Adrenal gland (tissue), 12 donors: ENCODE results near the gene UBN2. TPM values are rescaled to one million over a fixed set of nuclear protein-coding genes. Genes with fewer than 3 reads are reported as not detected.

Experiments used
- DNase-seq, 7 donors: peaks; one replicate each; pipeline ENCODE4 v3.0.0-alpha.2; 2019 to 2020
- H3K27ac ChIP-seq, 5 donors: fragments of 200-600 bp; sonication (generic) in 4 of 5; 1 replicate in 3 of 5; 2 replicates in 2 of 5; pipeline versions ENCODE4 v1.5.1 to v1.8.0; 2016 to 2020; ENCODE audit warnings: mild to moderate bottlenecking in 1 of 5
- H3K27me3 ChIP-seq: fragments of 200-600 bp; 2 replicates; pipeline ENCODE4 v1.8.0; 2021
- H3K36me3 ChIP-seq, 2 donors: fragments of 200-600 bp; replicated peaks in 1 of 2; 1 replicate in 1 of 2; 2 replicates in 1 of 2; pipeline versions ENCODE4 v1.5.1 to v1.8.0; 2018 to 2022
- H3K4me1 ChIP-seq, 2 donors: fragments of 200-600 bp; replicated peaks in 1 of 2; 1 replicate in 1 of 2; 2 replicates in 1 of 2; pipeline versions ENCODE4 v1.5.1 to v1.8.0; 2018 to 2021
- H3K4me3 ChIP-seq, 4 donors: fragments of 200-600 bp; sonication (generic) in 3 of 4; one replicate each; pipeline ENCODE4 v1.5.1; 2016 to 2018
- H3K9me3 ChIP-seq, 3 donors: fragments of 200-600 bp; sonication (generic) in 1 of 3; replicated peaks in 1 of 3; 1 replicate in 2 of 3; 2 replicates in 1 of 3; pipeline versions ENCODE4 v1.5.1 to v1.8.0; 2016 to 2021
- POLR2A ChIP-seq, 2 donors: fragments of 450-650 bp; IDR thresholded peaks; one replicate each; pipeline ENCODE4 v1.6.1; 2017; ENCODE audit warnings: antibody characterized with exemption in 2 of 2, mild to moderate bottlenecking in 2 of 2, moderate library complexity in 1 of 2
- WGBS, 4 donors: extraction: QIAGEN DNeasy Blood & Tissue Kit in 2 of 4; methylation state at CpG; one replicate each; pipeline versions ENCODE4 v1.1.5 to v1.1.7; 2013 to 2017; 5-methylcytosine and 5-hydroxymethylcytosine counted together
- intact Hi-C, 2 donors: fragments of 100-400 bp; cut with DNase I; formaldehyde crosslinking; loops; one replicate each; pipeline versions ENCODE4 v1.14.1 to v1.15.0; 2022 to 2023
- polyA plus RNA-seq, 3 donors: library from polyadenylated mRNA; stranded (reverse); fragments of 200-250 nt in 2 of 3; fragments of 350-450 nt in 1 of 3; fragmentation: Illumina TruSeq in 1 of 3; extraction: RNeasy Lipid Tissue Mini Kit (QIAGEN cat#74804) in 1 of 3; gene quantifications; one replicate each; pipeline ENCODE4 v1.2.3, GENCODE V29; 2013 to 2014
- total RNA-seq, 9 donors: library from RNA; depleted of rRNA in 4 of 9; stranded (reverse); fragments of >200 nt in 4 of 9; fragments of 120-200 nt in 1 of 9; fragmentation: NEBNext Ultra II Directional in 1 of 9; extraction: Animal tissue kit (Norgen Biotek cat#: 25700) in 1 of 9; gene quantifications; one replicate each; pipeline versions ENCODE4 v1.1.0 to v1.2.4, GENCODE V29; 2013 to 2023
- TF ChIP-seq, protein P1 (sequence below), 6 experiments: fragments of 450-650 bp in 4 of 6; fragments of 200-600 bp in 2 of 6; sonication (generic) in 1 of 6; IDR thresholded peaks; 1 replicate in 5 of 6; 2 replicates in 1 of 6; pipeline versions ENCODE4 v1.5.1 to v1.8.0; 2016 to 2021; ENCODE audit warnings: antibody characterized with exemption in 6 of 6, mild to moderate bottlenecking in 2 of 6, moderate library complexity in 1 of 6
- donor health status: healthy with polysubstance abuse.
- donor health status: Bipolar disorder and iron deficiency.
- donor health status: DM: yes; HTN: yes; CAD: no.
- donor health status: DM: no; HTN: no; CAD: no.
- donor health status: DM: no; HTN: no; CAD: no.
- donor health status: DM: yes; HTN: yes; CAD: no.

UBN2 gene
- total and polyA plus RNA-seq, 12 donors, result 4.5 to 27.5 (median 16.1) TPM

GRCh38 chr7:139246494-139246893 lies 15.5 kb downstream of the UBN2 start:
- Histone ChIP-seq H3K4me1 (peaks cover 7 to 14% of the 10 kb centered on the region in 2 donors), H3K27ac (no peak overlapping the region), H3K36me3 (peaks cover 0 to 19% of the 10 kb centered on the region in 2 donors), H3K27me3 (no peaks in the 10 kb centered on the region), H3K4me3 (no peak overlapping the region), H3K9me3 (no peaks in the 10 kb centered on the region)
- no peak for DNase-seq
- TF ChIP-seq, protein P1, sequence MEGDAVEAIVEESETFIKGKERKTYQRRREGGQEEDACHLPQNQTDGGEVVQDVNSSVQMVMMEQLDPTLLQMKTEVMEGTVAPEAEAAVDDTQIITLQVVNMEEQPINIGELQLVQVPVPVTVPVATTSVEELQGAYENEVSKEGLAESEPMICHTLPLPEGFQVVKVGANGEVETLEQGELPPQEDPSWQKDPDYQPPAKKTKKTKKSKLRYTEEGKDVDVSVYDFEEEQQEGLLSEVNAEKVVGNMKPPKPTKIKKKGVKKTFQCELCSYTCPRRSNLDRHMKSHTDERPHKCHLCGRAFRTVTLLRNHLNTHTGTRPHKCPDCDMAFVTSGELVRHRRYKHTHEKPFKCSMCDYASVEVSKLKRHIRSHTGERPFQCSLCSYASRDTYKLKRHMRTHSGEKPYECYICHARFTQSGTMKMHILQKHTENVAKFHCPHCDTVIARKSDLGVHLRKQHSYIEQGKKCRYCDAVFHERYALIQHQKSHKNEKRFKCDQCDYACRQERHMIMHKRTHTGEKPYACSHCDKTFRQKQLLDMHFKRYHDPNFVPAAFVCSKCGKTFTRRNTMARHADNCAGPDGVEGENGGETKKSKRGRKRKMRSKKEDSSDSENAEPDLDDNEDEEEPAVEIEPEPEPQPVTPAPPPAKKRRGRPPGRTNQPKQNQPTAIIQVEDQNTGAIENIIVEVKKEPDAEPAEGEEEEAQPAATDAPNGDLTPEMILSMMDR (IDR thresholded peaks at IDR 0.05), result no peak
- TF ChIP-seq POLR2A (IDR thresholded peaks at IDR 0.05), result no peak
- intact Hi-C loops, result no loop called here
- 93 to 99% (median 96%) methylated on average over 5 of the region's 5 CpGs for whole genome bisulfite sequencing, 4 donors

DNA sequence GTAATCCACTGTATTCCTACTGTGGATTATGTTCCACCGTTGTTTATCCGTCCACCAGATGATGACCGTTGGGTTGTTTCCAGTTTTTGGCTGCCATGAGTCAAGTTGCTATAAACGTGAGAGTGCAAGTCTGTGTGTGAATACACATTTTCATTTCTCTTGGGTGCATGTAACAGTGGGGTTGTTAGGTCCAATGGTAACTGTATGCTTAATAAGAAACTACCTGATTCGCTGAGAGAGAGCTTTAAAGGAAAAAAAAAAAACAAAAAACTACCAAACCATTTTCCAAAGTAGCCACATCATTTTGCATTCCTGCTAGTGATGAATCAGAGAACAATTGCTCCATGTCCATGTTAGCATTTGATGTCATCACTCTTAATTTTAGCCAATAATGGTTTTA lies 15.9 kb downstream of the UBN2 start:
- H3K27me3 ChIP-seq, result no peaks in the 10 kb centered on the region
- no peak overlapping the region for H3K4me3 ChIP-seq
- peaks cover 7 to 14% of the 10 kb centered on the region in 2 donors for H3K4me1 ChIP-seq
- WGBS, 4 donors, result 79 to 82% (median 81%) methylated on average over 5 of the region's 5 CpGs
- no peak for TF ChIP-seq POLR2A (IDR thresholded peaks at IDR 0.05)
- DNase-seq, result no peak
- H3K36me3 ChIP-seq, result peaks cover 0 to 19% of the 10 kb centered on the region in 2 donors
- intact Hi-C loops, result no loop called here
- H3K9me3 ChIP-seq, result no peaks in the 10 kb centered on the region
- no peak overlapping the region for H3K27ac ChIP-seq

- peaks cover 0 to 19% of the 10 kb centered on the region in 2 donors for H3K36me3 ChIP-seq
- H3K4me1 ChIP-seq, result peaks cover 2 to 3% of the 10 kb centered on the region in 2 donors
- no peaks in the 10 kb centered on the region for H3K27me3 ChIP-seq
- H3K4me3 ChIP-seq, result no peak overlapping the region
- no peak for DNase-seq
- intact Hi-C loops, result no loop called here
- no peak overlapping the region for H3K27ac ChIP-seq
- WGBS, 4 donors, result 92 to 97% (median 95%) methylated on average over 4 of the region's 4 CpGs
- no peaks in the 10 kb centered on the region for H3K9me3 ChIP-seq
- no peak for TF ChIP-seq POLR2A (IDR thresholded peaks at IDR 0.05)
- TF ChIP-seq, protein P1 (IDR thresholded peaks at IDR 0.05), result no peak
These were observed 18.3 kb downstream of the UBN2 start for GRCh38 chr7:139249179-139249810.

DNA sequence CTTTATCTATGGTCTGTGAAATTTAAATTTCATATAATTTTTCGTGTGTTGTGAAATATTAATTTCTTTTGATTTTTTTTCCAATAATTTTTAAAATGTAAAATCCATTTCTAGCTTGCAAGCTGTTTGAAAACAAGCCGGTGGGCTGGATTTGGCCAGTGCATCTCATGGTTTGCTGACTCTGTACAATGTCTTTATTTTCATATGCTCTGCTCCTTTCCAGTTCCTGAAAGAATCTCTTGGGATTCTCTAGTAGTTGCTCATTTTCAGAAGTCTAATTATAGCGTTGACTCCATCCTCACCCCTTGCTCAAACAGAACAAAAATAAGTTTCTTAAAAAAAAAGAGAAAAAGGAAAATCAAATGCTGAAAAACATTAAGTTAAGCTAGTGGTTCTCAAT lies 21.4 kb downstream of the UBN2 start:
- H3K36me3 ChIP-seq, result peaks cover 0 to 22% of the 10 kb centered on the region in 2 donors

More for the DNA sequence above, 21.4 kb downstream of the UBN2 start:
- TF ChIP-seq POLR2A (IDR thresholded peaks at IDR 0.05), result no peak
- TF ChIP-seq, protein P1 (IDR thresholded peaks at IDR 0.05), result no peak
- 76 to 86% (median 78%) methylated on average over 3 of the region's 3 CpGs for WGBS, 4 donors
- Histone ChIP-seq H3K4me3 (no peak overlapping the region), H3K27ac (no peak overlapping the region), H3K9me3 (no peaks in the 10 kb centered on the region), H3K27me3 (no peaks in the 10 kb centered on the region), H3K4me1 (peaks cover 9 to 22% of the 10 kb centered on the region in 2 donors)
- intact Hi-C loops, result no loop called here
- no peak for DNase-seq
